HG02970 (cell line): Measurements from ENCODE around the gene GNAI3.

Experiments used
- ATAC-seq: cut with Tn5 transposase; IDR thresholded peaks from one replicate; pipeline ENCODE4 v1.9.1; 2021; ENCODE audit warnings: mild to moderate bottlenecking, moderate library complexity, moderate number of reproducible peaks; ENCODE audit not compliant: unreplicated experiment, low FRiP score

Gene GNAI3

GRCh38 chr1:109548321-109549267 is at the start of gene GNAI3:
Gene GNAI3, plus strand, starts transcription at chr1:109548615. Its CDS starts 106 bp downstream, at chr1:109548721.
- peak; percentile 68 for ATAC-seq

GRCh38 chr1:109499081-109499480 is 49.3 kb upstream of the GNAI3 start:
- no peak for ATAC-seq

GRCh38 chr1:109499661-109500536 is 48.5 kb upstream of the GNAI3 start:
- ATAC-seq: no peak

GRCh38 chr1:109500941-109501381 is 47.5 kb upstream of the GNAI3 start:
- no peak for ATAC-seq

GRCh38 chr1:109501644-109502363 is 46.6 kb upstream of the GNAI3 start:
- no peak for ATAC-seq

- no peak for ATAC-seq
Measured at GRCh38 chr1:109502364-109502851, 46.0 kb upstream of the GNAI3 start.

GRCh38 chr1:109503935-109504334 is 44.5 kb upstream of the GNAI3 start:
- no peak for ATAC-seq

- no peak for ATAC-seq
Measured at GRCh38 chr1:109504974-109505373, 43.4 kb upstream of the GNAI3 start.

- no peak for ATAC-seq
Measured at GRCh38 chr1:109508001-109508872, 40.2 kb upstream of the GNAI3 start.

- ATAC-seq: no peak
Measured at GRCh38 chr1:109508873-109509175, 39.6 kb upstream of the GNAI3 start.

GRCh38 chr1:109509176-109510134 is 39.0 kb upstream of the GNAI3 start, which contains the start of gene AMIGO1:
Gene AMIGO1, minus strand, starts transcription at chr1:109509727. Its CDS starts 815 bp downstream, at chr1:109508912.
- no peak for ATAC-seq

- no peak for ATAC-seq
Measured at GRCh38 chr1:109513110-109513710, 35.2 kb upstream of the GNAI3 start.

GRCh38 chr1:109514846-109515245 is 33.6 kb upstream of the GNAI3 start:
- ATAC-seq: no peak

- ATAC-seq: no peak
Measured at GRCh38 chr1:109516872-109517271, 31.5 kb upstream of the GNAI3 start.

- ATAC-seq: no peak
Measured at GRCh38 chr1:109517337-109517736, 31.1 kb upstream of the GNAI3 start.

- no peak for ATAC-seq
Measured at GRCh38 chr1:109521002-109521951, 27.1 kb upstream of the GNAI3 start.

- ATAC-seq: no peak
Measured at GRCh38 chr1:109522026-109522425, 26.4 kb upstream of the GNAI3 start.
